Kidney (tissue), 14 donors: ENCODE data around the gene KANSL3. TPM values are rescaled to one million over a fixed set of nuclear protein-coding genes. Genes with fewer than 3 reads are reported as not detected.

Source experiments
- DNase-seq, 5 donors: peaks; one replicate each; pipeline ENCODE4 v3.0.0-alpha.2; 2013 to 2020
- FAIRE-seq: peaks from 2 replicates; lab custom pipeline; 2012; peaks lifted over from hg19 to GRCh38; lab: Jason Lieb, UNC
- H3K27ac ChIP-seq, 2 donors: one replicate each; pipeline ENCODE4 v1.7.0; 2013; ENCODE audit warnings: low read depth in 2 of 2, low read length in 2 of 2, inconsistent platforms in 1 of 2
- H3K27me3 ChIP-seq: one replicate; pipeline ENCODE4 v1.7.1; 2013; ENCODE audit warnings: low read length, inconsistent platforms; ENCODE audit not compliant: control insufficient read depth, insufficient read depth
- H3K36me3 ChIP-seq, 3 donors: one replicate each; pipeline versions ENCODE4 v1.7.0 to v1.7.1; 2013; ENCODE audit warnings: low read length in 3 of 3, control low read depth in 1 of 3, inconsistent platforms in 1 of 3; ENCODE audit not compliant: insufficient read depth in 3 of 3, control insufficient read depth in 2 of 3
- H3K4me1 ChIP-seq, 3 donors: one replicate each; pipeline versions ENCODE4 v1.7.0 to v1.7.1; 2013; ENCODE audit warnings: low read length in 3 of 3, inconsistent platforms in 1 of 3, low read depth in 1 of 3; ENCODE audit not compliant: control insufficient read depth in 2 of 3, insufficient read depth in 2 of 3
- H3K4me3 ChIP-seq, 3 donors: one replicate each; pipeline versions ENCODE4 v1.7.0 to v1.8.1; 2013; ENCODE audit warnings: low read length in 3 of 3, control low read depth in 1 of 3, inconsistent platforms in 1 of 3
- H3K9ac ChIP-seq, 3 donors: one replicate each; pipeline versions ENCODE4 v1.7.0 to v1.7.1; 2013; ENCODE audit warnings: low read length in 3 of 3, control low read depth in 1 of 3, inconsistent platforms in 1 of 3
- H3K9me3 ChIP-seq, 3 donors: one replicate each; pipeline versions ENCODE4 v1.7.0 to v1.7.1; 2013; ENCODE audit warnings: low read length in 3 of 3, control low read depth in 1 of 3, inconsistent platforms in 1 of 3; ENCODE audit not compliant: control insufficient read depth in 2 of 3, insufficient read depth in 1 of 3
- CTCF ChIP-seq: IDR thresholded peaks from 3 replicates; pipeline ENCODE4 v1.5.1; 2012; ENCODE audit warnings: mild to moderate bottlenecking, moderate library complexity, borderline replicate concordance; ENCODE audit not compliant: insufficient read depth; ENCODE audit errors: extremely low read depth
- intact Hi-C: fragments of 100-400 bp; cut with DNase I; formaldehyde crosslinking; loops from one replicate; pipeline ENCODE4 v1.11.1; 2022
- polyA plus RNA-seq: library from polyadenylated mRNA; stranded (reverse); fragments of 350-450 nt; fragmentation: Illumina TruSeq; extraction: RNeasy Lipid Tissue Mini Kit (QIAGEN cat#74804); gene quantifications from one replicate; pipeline ENCODE4 v1.2.3, GENCODE V29; 2014; ENCODE audit warnings: low read depth, low replicate concordance; ENCODE audit not compliant: insufficient read depth
- total RNA-seq: library from RNA; stranded (reverse); fragmentation: NEBNext Ultra II Directional; extraction: Animal tissue kit (Norgen Biotek cat#: 25700); gene quantifications from one replicate; pipeline ENCODE4 v1.2.1, GENCODE V29; 2021
- donor health status: control.
- donor health status: control.
- donor health status: control.
- donor health status: control.
- donor health status: control.
- donor health status: DM: yes; HTN: yes; CAD: no.
- donor health status: Normal renal cell carcinoma (clear cell type).

KANSL3 gene
- total and polyA plus RNA-seq, 2 donors from 2014 or later, result 17.5 to 48.8 TPM

- H3K9me3 ChIP-seq, result no peaks in the 10 kb centered on the region
- H3K4me3 ChIP-seq, result no peak overlapping the region
- no peak for FAIRE-seq
- no peak overlapping the region for H3K9ac ChIP-seq
- DNase-seq, result no peak
- H3K36me3 ChIP-seq, result no peaks in the 10 kb centered on the region
- no peaks in the 10 kb centered on the region for H3K4me1 ChIP-seq
- no peak for TF ChIP-seq CTCF
- H3K27ac ChIP-seq, result no peak overlapping the region
- H3K27me3 ChIP-seq, result no peaks in the 10 kb centered on the region
- intact Hi-C loops, result no loop called here
These were observed 43.4 kb upstream of the KANSL3 start for GRCh38 chr2:96681540-96681939.

- FAIRE-seq (no peak), DNase-seq (no peak)
- no peak overlapping the region for H3K9ac ChIP-seq
- H3K9me3 ChIP-seq, result no peaks in the 10 kb centered on the region
- H3K27me3 ChIP-seq, result no peaks in the 10 kb centered on the region
- H3K27ac ChIP-seq, result no peak overlapping the region
- TF ChIP-seq CTCF, result no peak
- no peak overlapping the region for H3K4me3 ChIP-seq
- intact Hi-C loops, result no loop called here
- H3K36me3 ChIP-seq, result no peaks in the 10 kb centered on the region
- H3K4me1 ChIP-seq, result no peaks in the 10 kb centered on the region
These were observed 42.5 kb upstream of the KANSL3 start for GRCh38 chr2:96680561-96681141.

- Histone ChIP-seq H3K9ac (no peak overlapping the region), H3K27me3 (no peaks in the 10 kb centered on the region), H3K4me3 (no peak overlapping the region), H3K4me1 (no peaks in the 10 kb centered on the region), H3K36me3 (no peaks in the 10 kb centered on the region), H3K9me3 (no peaks in the 10 kb centered on the region), H3K27ac (no peak overlapping the region)
- FAIRE-seq, result no peak
- TF ChIP-seq CTCF, result no peak
- DNase-seq, result peak in 2 of 5 donors; percentile 18 to 39
- intact Hi-C loops, result no loop called here
These were observed 41.7 kb upstream of the KANSL3 start for GRCh38 chr2:96679848-96680247.
